Astrocyte (in vitro differentiated cells and primary cell): ENCODE results near the gene HSF2BP. TPM values are rescaled to one million over a fixed set of nuclear protein-coding genes. Genes with fewer than 3 reads are reported as not detected.

Experiments
- DNase-seq: peaks from one replicate; pipeline ENCODE4 v3.0.0-alpha.2; 2010; ENCODE audit warnings: low read depth
- FAIRE-seq: peaks from 2 replicates; lab custom pipeline; 2011; peaks lifted over from hg19 to GRCh38; lab: Jason Lieb, UNC
- H2AFZ ChIP-seq: 2 replicates; pipeline ENCODE4 v1.6.0; 2012; ENCODE audit warnings: low read depth, low read length, inconsistent platforms
- H3K27ac ChIP-seq: 2 replicates; pipeline ENCODE4 v1.5.1; 2011; ENCODE audit warnings: low read depth, low read length, inconsistent platforms
- H3K27me3 ChIP-seq: 2 replicates; pipeline ENCODE4 v1.6.0; 2011; ENCODE audit warnings: low read length, inconsistent platforms; ENCODE audit not compliant: insufficient read depth
- H3K36me3 ChIP-seq: 2 replicates; pipeline ENCODE4 v1.5.1; 2011; ENCODE audit warnings: low read length, inconsistent platforms; ENCODE audit not compliant: insufficient read depth
- H3K4me1 ChIP-seq: 2 replicates; pipeline ENCODE4 v1.5.1; 2011; ENCODE audit warnings: low read length, inconsistent platforms; ENCODE audit not compliant: insufficient read depth
- H3K4me2 ChIP-seq: 2 replicates; pipeline ENCODE4 v1.6.0; 2012; ENCODE audit warnings: low read length, inconsistent platforms
- H3K4me3 ChIP-seq: 2 replicates; pipeline ENCODE4 v1.5.1; 2011; ENCODE audit warnings: low read depth, mild to moderate bottlenecking, low read length, inconsistent platforms; ENCODE audit not compliant: insufficient read depth
- H3K79me2 ChIP-seq: 2 replicates; pipeline ENCODE4 v1.6.0; 2012; ENCODE audit warnings: mild to moderate bottlenecking, low read length, inconsistent platforms; ENCODE audit not compliant: insufficient read depth
- H3K9ac ChIP-seq: 2 replicates; pipeline ENCODE4 v1.6.0; 2012; ENCODE audit warnings: mild to moderate bottlenecking, low read length, inconsistent platforms
- H3K9me3 ChIP-seq: 2 replicates; pipeline ENCODE4 v1.5.1; 2012; ENCODE audit warnings: low read depth, mild to moderate bottlenecking, low read length, inconsistent platforms; ENCODE audit not compliant: insufficient read depth
- H4K20me1 ChIP-seq: 2 replicates; pipeline ENCODE4 v1.6.0; 2012; ENCODE audit warnings: low read length, inconsistent platforms; ENCODE audit not compliant: insufficient read depth
- H3K27ac Mint-ChIP-seq: one replicate; pipeline ENCODE4 v1.8.0; 2021; ENCODE audit warnings: mild to moderate bottlenecking, mixed read lengths; ENCODE audit not compliant: unreplicated experiment
- H3K27me3 Mint-ChIP-seq: one replicate; pipeline ENCODE4 v1.8.0; 2021; ENCODE audit warnings: low read depth, mixed read lengths; ENCODE audit not compliant: unreplicated experiment
- H3K36me3 Mint-ChIP-seq: one replicate; pipeline ENCODE4 v1.8.0; 2021; ENCODE audit warnings: low read depth, mixed read lengths; ENCODE audit not compliant: unreplicated experiment
- H3K4me1 Mint-ChIP-seq: one replicate; pipeline ENCODE4 v1.8.0; 2021; ENCODE audit warnings: low read depth, mixed read lengths; ENCODE audit not compliant: unreplicated experiment
- H3K4me3 Mint-ChIP-seq: one replicate; pipeline ENCODE4 v1.8.0; 2021; ENCODE audit warnings: mild to moderate bottlenecking, moderate library complexity, mixed read lengths; ENCODE audit not compliant: unreplicated experiment
- H3K9me3 Mint-ChIP-seq: one replicate; pipeline ENCODE4 v1.8.0; 2021; ENCODE audit warnings: mild to moderate bottlenecking, mixed read lengths; ENCODE audit not compliant: unreplicated experiment
- CTCF ChIP-seq: IDR thresholded peaks from 2 replicates; pipeline ENCODE4 v1.5.1; 2011; ENCODE audit warnings: low read depth, mild to moderate bottlenecking, inconsistent platforms, low read length, moderate library complexity; ENCODE audit not compliant: insufficient read depth
- EZH2 ChIP-seq: IDR thresholded peaks from 2 replicates; pipeline ENCODE4 v1.6.1; 2012; ENCODE audit warnings: mild to moderate bottlenecking, low read length, inconsistent platforms; ENCODE audit not compliant: insufficient read depth
- total RNA-seq: library from RNA; stranded (reverse); gene quantifications from 2 replicates; pipeline ENCODE4 v1.2.1, GENCODE V29; 2021

HSF2BP gene
- total RNA-seq, 1 donor from 2014 or later: 3.2 TPM

GRCh38 chr21:43687566-43688399, 28.5 kb upstream of the HSF2BP start:
- FAIRE-seq: no peak
- Histone ChIP-seq H3K27ac (no peak overlapping the region), H3K79me2 (no peaks in the 10 kb centered on the region), H3K9me3 (no peaks in the 10 kb centered on the region), H3K4me2 (no peak overlapping the region), H3K36me3 (peaks cover 28% of the 10 kb centered on the region), H3K4me3 (no peak overlapping the region), H2AFZ (no peak overlapping the region), H4K20me1 (no peaks in the 10 kb centered on the region), H3K27me3 (no peaks in the 10 kb centered on the region), H3K4me1 (no peaks in the 10 kb centered on the region), H3K9ac (no peak overlapping the region)
- H3K27me3 Mint-ChIP-seq: no peaks in the 10 kb centered on the region
- TF ChIP-seq EZH2 (no peak), CTCF (no peak)
- peaks cover 4% of the 10 kb centered on the region for H3K4me1 Mint-ChIP-seq
- no peak overlapping the region for H3K4me3 Mint-ChIP-seq
- no peak for DNase-seq
- no peak overlapping the region for H3K27ac Mint-ChIP-seq
- H3K36me3 Mint-ChIP-seq: peaks cover 9% of the 10 kb centered on the region
- H3K9me3 Mint-ChIP-seq: no peaks in the 10 kb centered on the region

GRCh38 chr21:43686811-43687565, 27.7 kb upstream of the HSF2BP start:
- Histone ChIP-seq H3K36me3 (peaks cover 26% of the 10 kb centered on the region), H3K27me3 (no peaks in the 10 kb centered on the region), H3K4me2 (no peak overlapping the region), H3K4me3 (no peak overlapping the region), H3K4me1 (no peaks in the 10 kb centered on the region), H3K9ac (no peak overlapping the region), H4K20me1 (no peaks in the 10 kb centered on the region), H3K9me3 (no peaks in the 10 kb centered on the region), H2AFZ (no peak overlapping the region), H3K27ac (no peak overlapping the region), H3K79me2 (no peaks in the 10 kb centered on the region)
- FAIRE-seq: no peak
- H3K9me3 Mint-ChIP-seq: no peaks in the 10 kb centered on the region
- H3K27ac Mint-ChIP-seq: no peak overlapping the region
- no peak for DNase-seq
- TF ChIP-seq EZH2 (no peak), CTCF (no peak)
- peaks cover 4% of the 10 kb centered on the region for H3K4me1 Mint-ChIP-seq
- H3K4me3 Mint-ChIP-seq: no peak overlapping the region
- H3K27me3 Mint-ChIP-seq: no peaks in the 10 kb centered on the region
- peaks cover 10% of the 10 kb centered on the region for H3K36me3 Mint-ChIP-seq
